Ishikawa (cell line): Measurements from ENCODE around the gene C12orf75.

Experiments used
- RAD21 ChIP-seq: IDR thresholded peaks from 2 replicates; pipeline ENCODE4 v1.6.1; 2012; ENCODE audit warnings: low read depth
- TCF12 ChIP-seq: IDR thresholded peaks from 2 replicates; pipeline ENCODE4 v1.6.1; 2012; ENCODE audit warnings: low read depth

DNA sequence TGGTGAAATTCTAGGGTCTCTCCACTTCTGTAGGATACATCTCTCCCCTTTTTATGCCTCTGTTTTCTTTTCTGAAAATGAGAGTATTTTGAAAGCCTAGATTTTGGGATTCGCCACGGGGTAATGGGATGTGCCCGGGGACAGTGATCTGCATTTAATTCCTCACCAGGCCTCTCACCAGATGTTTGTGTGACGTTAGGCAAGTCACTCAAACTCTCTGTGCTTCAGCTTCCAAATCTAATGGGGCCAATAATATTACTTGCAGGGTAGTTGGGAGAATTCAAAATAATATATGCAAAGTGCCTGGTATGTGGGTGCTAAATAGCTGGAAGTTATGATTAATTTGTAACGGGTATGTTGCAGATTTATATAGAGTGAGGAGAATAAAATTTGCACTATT, 78.8 kb downstream of the C12orf75 start:
- TF ChIP-seq RAD21 (no peak), TCF12 (no peak)
